Gastroesophageal sphincter (tissue), 4 donors: Measurements from ENCODE around the gene AXIN1. TPM values are rescaled to one million over a fixed set of nuclear protein-coding genes. Genes with fewer than 3 reads are reported as not detected.

Experiments used
- ATAC-seq: fragments of 150-250 bp; one replicate; pipeline ENCODE4 v1.9.1; 2016; ENCODE audit warnings: mild to moderate bottlenecking, moderate library complexity
- H3K27ac ChIP-seq, 4 donors: fragments of 200-600 bp; sonication (generic) in 3 of 4; 1 replicate in 3 of 4; 2 replicates in 1 of 4; pipeline ENCODE4 v1.5.1; 2016 to 2019
- H3K27me3 ChIP-seq: fragments of 200-600 bp; sonication (generic); one replicate; pipeline ENCODE4 v1.5.1; 2019
- H3K36me3 ChIP-seq, 2 donors: fragments of 200-600 bp; sonication (generic); one replicate each; pipeline ENCODE4 v1.5.1; 2019; ENCODE audit warnings: control low read depth in 1 of 2
- H3K4me1 ChIP-seq, 3 donors: fragments of 200-600 bp; sonication (generic); 1 replicate in 2 of 3; 2 replicates in 1 of 3; pipeline ENCODE4 v1.5.1; 2016 to 2019; ENCODE audit warnings: control low read depth in 2 of 3
- H3K4me3 ChIP-seq, 2 donors: fragments of 200-600 bp; sonication (generic); one replicate each; pipeline ENCODE4 v1.5.1; 2019; ENCODE audit warnings: mild to moderate bottlenecking in 1 of 2, moderate library complexity in 1 of 2
- H3K9me3 ChIP-seq, 3 donors: fragments of 200-600 bp; sonication (generic); one replicate each; pipeline ENCODE4 v1.5.1; 2017 to 2019; ENCODE audit warnings: control low read depth in 2 of 3
- EP300 ChIP-seq: sonication (generic); formaldehyde crosslinking; IDR thresholded peaks from one replicate; pipeline ENCODE4 v1.6.1; 2017; ENCODE audit warnings: antibody characterized with exemption, mild to moderate bottlenecking
- POLR2A ChIP-seq, 2 donors: fragments of 450-650 bp; IDR thresholded peaks; one replicate each; pipeline ENCODE4 v1.6.1; 2017; ENCODE audit warnings: antibody characterized with exemption in 2 of 2, mild to moderate bottlenecking in 2 of 2, moderate library complexity in 1 of 2
- POLR2AphosphoS5 ChIP-seq: sonication (generic); formaldehyde crosslinking; IDR thresholded peaks from one replicate; pipeline ENCODE4 v1.6.1; 2017; ENCODE audit warnings: antibody characterized with exemption
- WGBS, 2 donors: methylation state at CpG; one replicate each; pipeline ENCODE4 v1.1.5; 2018; ENCODE audit warnings: low coverage in 1 of 2; 5-methylcytosine and 5-hydroxymethylcytosine counted together
- total RNA-seq, 4 donors: library from RNA; depleted of rRNA; stranded (reverse); fragments of >200 nt; gene quantifications; one replicate each; pipeline ENCODE4 v1.1.0, GENCODE V29; 2016
- TF ChIP-seq, protein P1 (sequence below), 4 experiments: fragments of 200-600 bp in 2 of 4; fragments of 450-650 bp in 2 of 4; sonication (generic) in 1 of 4; IDR thresholded peaks; one replicate each; pipeline ENCODE4 v1.5.1; 2017 to 2019; ENCODE audit warnings: antibody characterized with exemption in 4 of 4, mild to moderate bottlenecking in 2 of 4, moderate library complexity in 2 of 4

The AXIN1 gene
- total RNA-seq, 4 donors from 2014 or later, result 26.0 to 58.8 (median 32.9) TPM

DNA sequence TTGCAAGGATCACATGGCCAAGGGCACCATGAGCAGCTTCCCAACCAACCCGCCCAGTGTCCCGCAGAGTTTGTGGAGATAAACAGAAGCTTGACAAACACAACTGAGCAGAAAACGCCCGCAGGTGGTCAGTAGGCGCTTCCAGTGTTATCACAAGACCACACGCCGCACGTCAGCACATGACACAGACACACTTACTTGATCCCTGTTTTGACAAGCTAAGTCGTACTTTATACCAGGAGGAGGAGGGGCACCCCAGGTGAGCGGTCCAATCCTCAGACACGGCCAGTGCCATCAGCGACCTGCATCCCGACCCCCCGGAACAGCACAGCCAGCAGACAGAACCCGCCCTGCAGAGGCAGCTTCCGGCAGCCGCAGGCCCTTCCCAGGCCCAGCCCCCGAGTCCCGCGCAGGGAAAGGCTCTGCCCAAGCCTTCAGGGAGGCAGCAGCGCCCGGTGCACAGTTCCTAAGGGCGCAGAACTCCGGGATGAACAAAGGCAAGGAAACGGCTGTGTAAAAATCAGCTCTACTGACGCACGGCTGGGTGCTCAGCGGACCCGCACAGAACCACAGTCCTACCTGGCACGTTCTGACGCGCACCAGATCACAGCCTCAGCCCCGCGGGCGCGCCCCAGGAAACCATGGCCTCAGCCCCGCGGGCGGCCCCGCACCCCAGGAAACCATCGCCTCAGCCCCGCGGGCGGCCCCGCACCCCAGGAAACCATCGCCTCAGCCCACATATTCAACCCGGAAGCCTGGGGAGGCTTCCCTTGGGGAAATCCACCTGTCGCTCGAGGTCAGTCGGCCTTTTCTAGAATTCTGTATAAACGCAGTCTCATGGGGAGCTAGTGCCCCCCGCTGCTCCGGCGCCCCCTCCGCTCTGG is 27.8 kb downstream of the AXIN1 start:
- no peak for TF ChIP-seq EP300
- no peak for TF ChIP-seq POLR2AphosphoS5
- no peak for TF ChIP-seq POLR2A (IDR thresholded peaks at IDR 0.05)
- TF ChIP-seq, protein P1, sequence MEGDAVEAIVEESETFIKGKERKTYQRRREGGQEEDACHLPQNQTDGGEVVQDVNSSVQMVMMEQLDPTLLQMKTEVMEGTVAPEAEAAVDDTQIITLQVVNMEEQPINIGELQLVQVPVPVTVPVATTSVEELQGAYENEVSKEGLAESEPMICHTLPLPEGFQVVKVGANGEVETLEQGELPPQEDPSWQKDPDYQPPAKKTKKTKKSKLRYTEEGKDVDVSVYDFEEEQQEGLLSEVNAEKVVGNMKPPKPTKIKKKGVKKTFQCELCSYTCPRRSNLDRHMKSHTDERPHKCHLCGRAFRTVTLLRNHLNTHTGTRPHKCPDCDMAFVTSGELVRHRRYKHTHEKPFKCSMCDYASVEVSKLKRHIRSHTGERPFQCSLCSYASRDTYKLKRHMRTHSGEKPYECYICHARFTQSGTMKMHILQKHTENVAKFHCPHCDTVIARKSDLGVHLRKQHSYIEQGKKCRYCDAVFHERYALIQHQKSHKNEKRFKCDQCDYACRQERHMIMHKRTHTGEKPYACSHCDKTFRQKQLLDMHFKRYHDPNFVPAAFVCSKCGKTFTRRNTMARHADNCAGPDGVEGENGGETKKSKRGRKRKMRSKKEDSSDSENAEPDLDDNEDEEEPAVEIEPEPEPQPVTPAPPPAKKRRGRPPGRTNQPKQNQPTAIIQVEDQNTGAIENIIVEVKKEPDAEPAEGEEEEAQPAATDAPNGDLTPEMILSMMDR (IDR thresholded peaks at IDR 0.05), result no peak
- WGBS, 2 donors, result 75 to 76% methylated on average over 5 to 13 of the region's 55 CpGs

DNA sequence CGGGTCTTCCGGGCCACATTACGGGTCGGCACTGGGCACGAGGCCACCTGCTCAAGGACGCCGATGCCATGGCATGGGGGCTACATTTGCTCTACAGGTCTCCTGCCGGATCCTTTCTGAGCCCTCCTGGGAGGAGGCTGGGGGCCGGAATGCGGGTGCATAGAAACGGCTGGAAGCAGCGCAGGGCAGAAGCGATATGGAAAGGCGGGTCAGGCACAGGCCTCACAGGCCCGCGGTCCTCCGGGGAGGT is 28.4 kb downstream of the AXIN1 start:
- WGBS, 2 donors, result 0 to 30% methylated on average over 1 to 2 of the region's 17 CpGs
- ATAC-seq, result no peak
- Histone ChIP-seq H3K4me1 (peaks cover 0 to 57% (median 8%) of the 10 kb centered on the region in 3 donors), H3K9me3 (no peaks in the 10 kb centered on the region), H3K36me3 (peaks cover 0 to 6% of the 10 kb centered on the region in 2 donors), H3K27me3 (no peaks in the 10 kb centered on the region), H3K27ac (no peak overlapping the region), H3K4me3 (no peak overlapping the region)
- TF ChIP-seq POLR2AphosphoS5, result no peak
- no peak for TF ChIP-seq POLR2A (IDR thresholded peaks at IDR 0.05)
- TF ChIP-seq EP300, result no peak
- TF ChIP-seq, protein P1 (IDR thresholded peaks at IDR 0.05), result no peak

More for the DNA sequence above, 27.8 kb downstream of the AXIN1 start:
- no peaks in the 10 kb centered on the region for H3K27me3 ChIP-seq
- H3K4me1 ChIP-seq, result peaks cover 0 to 57% (median 8%) of the 10 kb centered on the region in 3 donors
- ATAC-seq, result no peak
- peak overlapping the region in 1 of 2 donors; percentile 18 for H3K4me3 ChIP-seq
- no peaks in the 10 kb centered on the region for H3K36me3 ChIP-seq
- no peaks in the 10 kb centered on the region for H3K9me3 ChIP-seq
- peak overlapping the region in 1 of 4 donors; percentile 7 for H3K27ac ChIP-seq

DNA sequence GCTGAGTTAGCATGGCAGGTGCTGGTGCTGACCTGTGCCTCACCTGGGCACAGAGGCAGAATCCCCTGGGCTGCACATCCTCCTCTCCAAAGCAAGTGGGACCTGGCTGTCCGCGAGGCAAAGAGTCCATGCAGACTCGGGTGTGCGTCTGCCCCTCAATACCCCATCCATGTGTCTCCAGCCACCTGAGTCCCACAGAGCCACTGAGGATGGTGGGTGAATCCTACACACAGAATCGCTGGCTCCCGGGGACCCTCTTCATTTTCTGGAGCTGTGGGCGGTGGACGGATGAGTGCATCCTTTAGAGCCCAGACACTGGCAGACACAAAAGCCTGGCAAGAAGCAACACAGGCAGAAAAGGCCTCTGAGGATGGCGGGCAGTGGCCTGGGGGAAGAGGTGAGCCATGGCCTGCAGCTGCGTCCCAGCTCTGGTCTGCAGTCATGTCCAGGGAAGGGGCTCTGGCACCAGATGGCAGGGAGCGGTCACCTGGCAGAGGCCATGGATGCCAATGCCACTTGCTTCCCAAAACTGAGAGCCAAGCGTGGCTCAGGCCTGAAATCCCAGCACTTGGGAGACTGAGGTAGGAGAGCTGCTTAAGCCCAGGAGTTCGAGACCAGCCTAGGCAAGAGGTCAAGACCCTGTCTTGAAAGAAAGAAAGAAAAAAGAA is 29.9 kb downstream of the AXIN1 start:
- Histone ChIP-seq H3K9me3 (no peaks in the 10 kb centered on the region), H3K36me3 (peaks cover 0 to 21% of the 10 kb centered on the region in 2 donors), H3K27me3 (no peaks in the 10 kb centered on the region), H3K27ac (no peak overlapping the region), H3K4me1 (peaks cover 0 to 45% (median 3%) of the 10 kb centered on the region in 3 donors), H3K4me3 (no peak overlapping the region)
- TF ChIP-seq EP300, result no peak
- TF ChIP-seq POLR2AphosphoS5, result no peak
- TF ChIP-seq, protein P1 (IDR thresholded peaks at IDR 0.05), result no peak
- no peak for TF ChIP-seq POLR2A (IDR thresholded peaks at IDR 0.05)
- WGBS, 2 donors, result 80% methylated on average over 3 of the region's 13 CpGs; no CpG with 5 or more reads in 1 of the 2 donors
- ATAC-seq, result no peak

DNA sequence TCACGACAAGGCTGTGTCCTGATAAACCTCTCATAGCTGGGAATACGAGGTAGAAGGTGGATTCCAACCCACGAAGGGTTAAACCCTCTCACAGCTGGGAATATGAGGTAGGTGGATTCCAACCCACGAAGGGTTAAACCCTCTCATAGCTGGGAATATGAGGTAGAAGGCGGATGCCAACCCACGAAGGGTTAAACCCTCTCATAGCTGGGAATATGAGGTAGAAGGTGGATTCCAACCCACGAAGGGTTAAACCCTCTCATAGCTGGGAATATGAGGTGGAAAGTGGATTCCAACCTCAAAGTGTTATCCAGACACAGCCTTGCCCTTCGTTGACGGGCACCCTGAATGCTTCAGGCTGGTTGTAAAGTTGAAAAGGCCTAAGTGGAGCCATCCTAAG is 31.0 kb downstream of the AXIN1 start:
- no peak overlapping the region for H3K4me3 ChIP-seq
- H3K36me3 ChIP-seq, result peaks cover 0 to 21% of the 10 kb centered on the region in 2 donors
- 62 to 72% methylated on average over 8 to 9 of the region's 9 CpGs for WGBS, 2 donors
- TF ChIP-seq POLR2AphosphoS5 (no peak), POLR2A (IDR thresholded peaks at IDR 0.05) (no peak), EP300 (no peak)
- TF ChIP-seq, protein P1 (IDR thresholded peaks at IDR 0.05), result no peak
- no peaks in the 10 kb centered on the region for H3K9me3 ChIP-seq
- H3K27me3 ChIP-seq, result no peaks in the 10 kb centered on the region
- ATAC-seq, result no peak
- H3K27ac ChIP-seq, result no peak overlapping the region
- peaks cover 0 to 34% (median 0%) of the 10 kb centered on the region in 3 donors for H3K4me1 ChIP-seq
